ENCODE data around the gene SCGB3A2. TPM values are rescaled to one million over a fixed set of nuclear protein-coding genes. Genes with fewer than 3 reads are reported as not detected.

The SCGB3A2 gene
- total and polyA plus RNA-seq, 2 of the 8 experiments (the other 6 are each of a cell fraction or from before 2014, with no cell fraction given) = 47.1 to 63.6 TPM

- Histone ChIP-seq H3K27me3 (replicated peaks in 1 of 4; ENCODE audit: control insufficient read depth in 3 of 4, extremely low read depth in 1 of 4, insufficient read depth in 3 of 4, low read length in 3 of 4) (no peaks in the 10 kb centered on the region), H3K79me1 (ENCODE audit: low read depth, low read length) (no peaks in the 10 kb centered on the region), H3K36me3 (ENCODE audit: control insufficient read depth in 2 of 4, insufficient read depth in 4 of 4, low read length in 3 of 4) (peaks cover 0 to 26% (median under 1%) of the 10 kb centered on the region in 4 experiments; a peak in 3 of 8 replicates), H2BK12ac (ENCODE audit: low read depth, low read length) (no peak overlapping the region), H3K18ac (ENCODE audit: extremely low read depth, low read length) (no peak overlapping the region), H3K56ac (replicated peaks; ENCODE audit: insufficient read length, low read depth, low read length) (no peak overlapping the region), H4K91ac (replicated peaks; ENCODE audit: insufficient read length, low read length) (no peak overlapping the region), H2BK20ac (ENCODE audit: low read length) (no peak overlapping the region), H2BK15ac (ENCODE audit: low read length) (no peak overlapping the region), H2BK5ac (ENCODE audit: low read depth, low read length) (no peak overlapping the region), H2BK120ac (replicated peaks; ENCODE audit: low read depth, low read length) (peak overlapping the region; percentile 23), H3K79me2 (ENCODE audit: control insufficient read depth in 1 of 2, insufficient read depth in 2 of 2, low read length in 2 of 2) (peaks cover 0 to 14% of the 10 kb centered on the region in 2 experiments; a peak in 2 of 4 replicates), H3K14ac (ENCODE audit: insufficient read length) (no peak overlapping the region), H3K27ac (ENCODE audit: low read depth, low read length) (no peak overlapping the region), H3K4me1 (replicated peaks in 1 of 4; ENCODE audit: control insufficient read depth in 3 of 4, insufficient read depth in 4 of 4, low read length in 3 of 4) (peaks cover 2 to 17% (median 14%) of the 10 kb centered on the region in 4 experiments; a peak in 6 of 7 replicates), H4K20me1 (replicated peaks in 1 of 2; ENCODE audit: control insufficient read depth in 1 of 2, insufficient read depth in 2 of 2, low read length in 2 of 2) (no peaks in the 10 kb centered on the region), H3K4me3 (ENCODE audit: extremely low read depth in 1 of 4, insufficient read depth in 2 of 4, low read depth in 3 of 4, low read length in 4 of 4) (no peak overlapping the region), H3K4ac (replicated peaks; ENCODE audit: insufficient read length, low read depth, low read length) (no peak overlapping the region), H2AFZ (ENCODE audit: low read length) (no peak overlapping the region), H2AK5ac (ENCODE audit: low read depth, low read length) (no peak overlapping the region), H3K4me2 (ENCODE audit: insufficient read depth in 1 of 2, low read depth in 2 of 2, low read length in 2 of 2) (no peak overlapping the region), H3K9me3 (ENCODE audit: insufficient read depth in 2 of 2, low read depth in 1 of 2, low read length in 1 of 2) (no peaks in the 10 kb centered on the region), H3K23me2 (ENCODE audit: low read depth, low read length) (no peaks in the 10 kb centered on the region), H4K8ac (ENCODE audit: extremely low read depth, insufficient read depth, low read length) (no peak overlapping the region), H4K5ac (ENCODE audit: insufficient read length, low read depth, low read length) (no peak overlapping the region), H3K23ac (ENCODE audit: insufficient read length) (no peak overlapping the region), H3K9ac (replicated peaks in 1 of 4; ENCODE audit: extremely low read depth in 1 of 4, low read depth in 3 of 4, low read length in 3 of 4) (no peak overlapping the region)
- TF ChIP-seq POLR2A (IDR thresholded peaks at IDR 0.05; ENCODE audit: control extremely low read depth in 1 of 2, low read depth in 2 of 2, low read length in 2 of 2) = peak in 1 of 2 experiments; percentile 37; a peak in 2 of 3 replicates
- TF ChIP-seq USF2 (IDR thresholded peaks at IDR 0.05; ENCODE audit: low read length) = no peak
- TF ChIP-seq POLR2AphosphoS5 (IDR thresholded peaks at IDR 0.05; ENCODE audit: low read depth, low read length) = peak; percentile 71; the same call in 1 of the 2 replicates
- TF ChIP-seq BCL11A (IDR thresholded peaks at IDR 0.05; ENCODE audit: low read depth in 2 of 2, low read length in 2 of 2) = no peak
- TF ChIP-seq SP4 (IDR thresholded peaks at IDR 0.05; ENCODE audit: low read length) = no peak
- DNase-seq (ENCODE audit: low read depth in 1 of 2, low spot score in 2 of 2) (no peak), FAIRE-seq (no peak)
- 52% methylated on average over 1 of the region's 1 CpG; no CpG with 5 or more reads in 1 of the 2 experiments for WGBS, 2 experiments (ENCODE audit: extremely low coverage in 1 of 2, insufficient coverage in 1 of 2, insufficient read length in 1 of 2, insufficient replicate concordance in 2 of 2, low coverage in 1 of 2, low lambda C conversion rate in 2 of 2, missing lambda C conversion rate in 1 of 2)
- ChIA-PET CTCF (ENCODE audit: partially characterized antibody) (interaction anchor here (0.9 to 9.2 kb wide), 13 partner anchors 10 to 231 kb away, joined by 3 to 126 read pairs (median 8); partner anchors contain the start of gene SCGB3A2), POLR2A (ENCODE audit: partially characterized antibody) (interaction anchor here (1.2 to 26.7 kb wide), 8 partner anchors 5 to 89 kb away, joined by 3 to 730 read pairs (median 146); partner anchors contain the start of gene SCGB3A2)
These were observed 19.9 kb upstream of the SCGB3A2 start for GRCh38 chr5:147858565-147858964.
